ENCODE results near the gene RSBN1.

Gene RSBN1

GRCh38 chr1:113787663-113788062, 24.6 kb downstream of the RSBN1 start:
- in situ Hi-C loops (cut with MboI; ENCODE audit: low pct_unique_long_range_greater_than_20kb, low sequenced_read_pairs) = no loop called here
- no peak for DNase-seq

GRCh38 chr1:113786069-113786468, 26.2 kb downstream of the RSBN1 start:
- DNase-seq = no peak

GRCh38 chr1:113784104-113784779, 28.0 kb downstream of the RSBN1 start:
- no peak for DNase-seq
- in situ Hi-C loops (cut with MboI; ENCODE audit: low pct_unique_long_range_greater_than_20kb, low sequenced_read_pairs) = no loop called here

More at GRCh38 chr1:113786069-113786468, 26.2 kb downstream of the RSBN1 start:
- in situ Hi-C loops (cut with MboI; ENCODE audit: low pct_unique_long_range_greater_than_20kb, low sequenced_read_pairs) = no loop called here

GRCh38 chr1:113783254-113784103, 28.8 kb downstream of the RSBN1 start:
- in situ Hi-C loops (cut with MboI; ENCODE audit: low pct_unique_long_range_greater_than_20kb, low sequenced_read_pairs) = no loop called here
- peak; percentile 89 for DNase-seq

GRCh38 chr1:113782406-113782805, 29.9 kb downstream of the RSBN1 start:
- in situ Hi-C loops (cut with MboI; ENCODE audit: low pct_unique_long_range_greater_than_20kb, low sequenced_read_pairs) = no loop called here
- no peak for DNase-seq

- DNase-seq = peak; percentile 51
- in situ Hi-C loops (cut with MboI; ENCODE audit: low pct_unique_long_range_greater_than_20kb, low sequenced_read_pairs) = no loop called here
Measured at GRCh38 chr1:113780374-113781146, 31.7 kb downstream of the RSBN1 start.

GRCh38 chr1:113779542-113779941, 32.7 kb downstream of the RSBN1 start:
- DNase-seq = no peak
- in situ Hi-C loops (cut with MboI; ENCODE audit: low pct_unique_long_range_greater_than_20kb, low sequenced_read_pairs) = no loop called here

- in situ Hi-C loops (cut with MboI; ENCODE audit: low pct_unique_long_range_greater_than_20kb, low sequenced_read_pairs) = no loop called here
- no peak for DNase-seq
Measured at GRCh38 chr1:113777561-113777960, 34.7 kb downstream of the RSBN1 start.

- in situ Hi-C loops (cut with MboI; ENCODE audit: low pct_unique_long_range_greater_than_20kb, low sequenced_read_pairs) = no loop called here
- DNase-seq = no peak
Measured at GRCh38 chr1:113770031-113770430, 42.2 kb downstream of the RSBN1 start.

GRCh38 chr1:113769601-113769970, 42.7 kb downstream of the RSBN1 start:
- no peak for DNase-seq
- in situ Hi-C loops (cut with MboI; ENCODE audit: low pct_unique_long_range_greater_than_20kb, low sequenced_read_pairs) = no loop called here

- no peak for DNase-seq
- in situ Hi-C loops (cut with MboI; ENCODE audit: low pct_unique_long_range_greater_than_20kb, low sequenced_read_pairs) = no loop called here
Measured at GRCh38 chr1:113768916-113769600, 43.2 kb downstream of the RSBN1 start.

GRCh38 chr1:113765306-113766230, 46.7 kb downstream of the RSBN1 start:
- DNase-seq = no peak
- in situ Hi-C loops (cut with MboI; ENCODE audit: low pct_unique_long_range_greater_than_20kb, low sequenced_read_pairs) = no loop called here

GRCh38 chr1:113763661-113764060, 48.6 kb downstream of the RSBN1 start:
- no peak for DNase-seq
- in situ Hi-C loops (cut with MboI; ENCODE audit: low pct_unique_long_range_greater_than_20kb, low sequenced_read_pairs) = no loop called here

GRCh38 chr1:113761937-113762336, 50.3 kb downstream of the RSBN1 start:
- DNase-seq = no peak
- in situ Hi-C loops (cut with MboI; ENCODE audit: low pct_unique_long_range_greater_than_20kb, low sequenced_read_pairs) = no loop called here

GRCh38 chr1:113760102-113761080, 51.9 kb downstream of the RSBN1 start:
- no peak for DNase-seq
- in situ Hi-C loops (cut with MboI; ENCODE audit: low pct_unique_long_range_greater_than_20kb, low sequenced_read_pairs) = no loop called here

- in situ Hi-C loops (cut with MboI; ENCODE audit: low pct_unique_long_range_greater_than_20kb, low sequenced_read_pairs) = no loop called here
- DNase-seq = peak; percentile 91
Measured at GRCh38 chr1:113759333-113760101, 52.8 kb downstream of the RSBN1 start, which contains the start of gene PHTF1. TSS of gene PHTF1 (minus strand) at chr1:113759486. CDS start at chr1:113758703, 783 bp downstream.

Data from KBM-7 (cell line).